ENCODE data around the gene NR2E3.
A peak's percentile ranks its signal among the peaks of the same experiment; 100 is the strongest.

The NR2E3 gene

DNA sequence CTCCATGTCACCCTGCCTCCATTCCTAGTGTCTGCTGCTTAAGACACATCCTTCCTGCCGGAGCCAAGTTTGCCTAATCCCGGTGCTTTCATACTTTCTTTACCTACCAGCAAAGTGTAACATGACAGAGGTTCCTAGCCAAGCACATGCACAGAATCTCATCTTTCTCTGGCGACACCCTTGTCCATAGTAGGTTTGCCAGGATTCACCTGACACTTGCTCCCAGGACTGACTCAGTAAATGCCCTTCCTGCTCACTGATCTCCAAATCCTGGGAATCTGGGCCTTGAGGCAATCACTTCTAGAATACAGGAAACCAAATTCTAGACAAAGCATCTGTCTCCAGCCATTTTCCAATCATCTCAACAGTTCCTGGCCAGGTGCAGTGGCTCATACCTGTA lies 10.2 kb upstream of the NR2E3 start:
- Histone ChIP-seq H3K9ac (ENCODE audit: low read depth, low read length) (no peak overlapping the region), H4K20me1 (ENCODE audit: insufficient read depth, low read length) (no peaks in the 10 kb centered on the region), H3K9me3 (ENCODE audit: insufficient read depth, low read length, severe bottlenecking) (no peaks in the 10 kb centered on the region), H3K27ac (ENCODE audit: low read length) (no peak overlapping the region), H3K36me3 (ENCODE audit: insufficient read depth, low read length) (no peaks in the 10 kb centered on the region), H3K4me2 (ENCODE audit: insufficient read depth, low read length) (no peak overlapping the region), H3K4me3 (ENCODE audit: low read depth in 1 of 2, low read length in 2 of 2) (no peak overlapping the region), H3K27me3 (ENCODE audit: insufficient read depth, low read length, poor library complexity) (no peaks in the 10 kb centered on the region), H3K79me2 (ENCODE audit: insufficient read depth, low read length) (no peaks in the 10 kb centered on the region), H3K4me1 (ENCODE audit: insufficient read depth, low read length) (no peaks in the 10 kb centered on the region), H2AFZ (ENCODE audit: low read depth, low read length) (no peak overlapping the region)
- no peak for TF ChIP-seq CTCF (IDR thresholded peaks at IDR 0.05; ENCODE audit: borderline replicate concordance, extremely low read depth, low read length, poor library complexity, severe bottlenecking)
- no peak for TF ChIP-seq EZH2 (IDR thresholded peaks at IDR 0.05; ENCODE audit: borderline replicate concordance, low read depth, low read length, severe bottlenecking)
- ATAC-seq (ENCODE audit: insufficient read depth, low read depth) (no peak), DNase-seq (no peak)

- Histone ChIP-seq H3K9ac (ENCODE audit: low read depth, low read length) (no peak overlapping the region), H3K79me2 (ENCODE audit: insufficient read depth, low read length) (no peaks in the 10 kb centered on the region), H3K36me3 (ENCODE audit: insufficient read depth, low read length) (no peaks in the 10 kb centered on the region), H3K4me3 (ENCODE audit: low read depth in 1 of 2, low read length in 2 of 2) (no peak overlapping the region), H2AFZ (ENCODE audit: low read depth, low read length) (no peak overlapping the region), H3K27ac (ENCODE audit: low read length) (no peak overlapping the region), H3K4me1 (ENCODE audit: insufficient read depth, low read length) (no peaks in the 10 kb centered on the region), H3K4me2 (ENCODE audit: insufficient read depth, low read length) (no peak overlapping the region), H4K20me1 (ENCODE audit: insufficient read depth, low read length) (no peaks in the 10 kb centered on the region), H3K27me3 (ENCODE audit: insufficient read depth, low read length, poor library complexity) (no peaks in the 10 kb centered on the region), H3K9me3 (ENCODE audit: insufficient read depth, low read length, severe bottlenecking) (no peaks in the 10 kb centered on the region)
- DNase-seq = peak; percentile 32
- TF ChIP-seq CTCF (IDR thresholded peaks at IDR 0.05; ENCODE audit: borderline replicate concordance, extremely low read depth, low read length, poor library complexity, severe bottlenecking) (peak; percentile 74), EZH2 (IDR thresholded peaks at IDR 0.05; ENCODE audit: borderline replicate concordance, low read depth, low read length, severe bottlenecking) (no peak)
- no peak for ATAC-seq (ENCODE audit: insufficient read depth, low read depth)
Measured at GRCh38 chr15:71800835-71801745, 9.3 kb upstream of the NR2E3 start.

DNA sequence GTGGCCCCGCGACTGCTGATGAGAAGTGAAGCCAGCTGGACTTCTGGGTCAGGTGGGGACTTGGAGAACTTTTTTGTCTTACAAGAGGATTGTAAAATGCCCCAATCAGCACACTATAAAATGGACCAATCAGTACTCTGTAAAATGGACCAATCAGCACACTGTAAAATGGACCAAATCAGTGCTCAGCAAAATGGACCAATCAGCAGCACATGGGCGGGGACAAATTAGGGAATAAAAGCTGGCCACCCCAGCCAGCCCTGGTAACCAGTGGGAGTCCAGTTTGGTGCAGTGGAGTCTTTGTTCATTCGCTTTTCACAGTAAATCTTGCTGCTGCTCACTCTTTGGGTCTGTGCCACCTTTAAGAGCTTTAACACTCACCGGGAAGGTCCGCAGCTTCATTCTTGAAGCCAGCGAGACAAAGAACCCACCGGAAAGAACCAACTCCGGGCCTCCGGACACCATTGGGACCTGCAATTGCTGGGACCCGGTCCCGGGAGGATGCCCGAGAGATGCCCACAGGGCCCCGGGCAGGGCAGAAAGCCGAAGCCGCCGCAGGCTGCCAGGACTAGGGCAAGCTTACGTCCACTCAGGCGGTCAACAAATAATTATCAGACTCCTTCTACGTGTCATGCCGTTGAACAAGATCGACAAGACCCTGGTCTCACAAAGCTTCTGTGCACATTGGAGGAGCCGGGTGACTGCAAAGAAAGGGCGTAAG lies 8.3 kb upstream of the NR2E3 start:
- no peak for TF ChIP-seq EZH2 (IDR thresholded peaks at IDR 0.05; ENCODE audit: borderline replicate concordance, low read depth, low read length, severe bottlenecking)
- no peak for TF ChIP-seq CTCF (IDR thresholded peaks at IDR 0.05; ENCODE audit: borderline replicate concordance, extremely low read depth, low read length, poor library complexity, severe bottlenecking)
- Histone ChIP-seq H3K4me2 (ENCODE audit: insufficient read depth, low read length) (no peak overlapping the region), H3K9me3 (ENCODE audit: insufficient read depth, low read length, severe bottlenecking) (no peaks in the 10 kb centered on the region), H3K4me3 (ENCODE audit: low read depth in 1 of 2, low read length in 2 of 2) (no peak overlapping the region), H3K9ac (ENCODE audit: low read depth, low read length) (no peak overlapping the region), H3K27ac (ENCODE audit: low read length) (no peak overlapping the region), H2AFZ (ENCODE audit: low read depth, low read length) (no peak overlapping the region), H3K36me3 (ENCODE audit: insufficient read depth, low read length) (no peaks in the 10 kb centered on the region), H3K79me2 (ENCODE audit: insufficient read depth, low read length) (no peaks in the 10 kb centered on the region), H3K4me1 (ENCODE audit: insufficient read depth, low read length) (no peaks in the 10 kb centered on the region), H4K20me1 (ENCODE audit: insufficient read depth, low read length) (no peaks in the 10 kb centered on the region), H3K27me3 (ENCODE audit: insufficient read depth, low read length, poor library complexity) (no peaks in the 10 kb centered on the region)
- ATAC-seq (ENCODE audit: insufficient read depth, low read depth) (no peak), DNase-seq (no peak)
